ENCODE measurements around the gene STAT3.

DNA sequence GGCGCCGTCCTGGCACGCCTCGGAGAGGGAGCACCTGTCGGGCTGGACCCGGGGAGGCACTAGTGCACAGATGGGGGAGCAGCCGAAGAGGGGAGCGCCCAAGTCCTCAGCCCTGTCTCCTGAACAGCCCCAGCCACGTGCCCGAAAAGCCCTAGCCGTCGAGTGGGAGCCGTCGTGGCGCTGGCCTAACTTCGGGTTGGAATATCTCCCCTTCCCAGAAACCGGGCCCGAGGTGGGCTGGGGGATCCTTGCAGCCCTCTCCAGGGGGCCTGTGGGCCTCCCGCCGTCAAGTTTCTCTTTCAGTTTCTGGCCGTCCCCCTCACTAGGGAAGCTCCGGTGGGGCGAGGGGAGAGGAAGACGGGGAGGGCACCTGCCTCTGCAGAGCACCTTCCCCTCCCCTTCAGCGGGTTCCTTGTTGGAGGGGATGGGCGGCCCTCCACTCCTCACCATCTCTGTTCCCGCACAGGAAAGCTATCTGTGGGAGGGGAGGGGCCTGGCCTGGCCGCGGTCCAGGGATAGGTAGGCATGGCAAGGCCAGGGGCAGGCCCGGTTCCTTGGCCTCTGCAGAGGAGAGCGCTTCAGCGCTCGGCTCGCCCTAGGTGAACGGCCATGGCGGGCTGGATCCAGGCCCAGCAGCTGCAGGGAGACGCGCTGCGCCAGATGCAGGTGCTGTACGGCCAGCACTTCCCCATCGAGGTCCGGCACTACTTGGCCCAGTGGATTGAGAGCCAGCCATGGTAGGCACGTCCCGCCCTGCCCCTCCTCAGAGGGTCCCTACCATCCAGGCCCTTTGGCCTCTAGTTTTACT is 99.2 kb downstream of the STAT3 start:
- TF ChIP-seq, protein P1, sequence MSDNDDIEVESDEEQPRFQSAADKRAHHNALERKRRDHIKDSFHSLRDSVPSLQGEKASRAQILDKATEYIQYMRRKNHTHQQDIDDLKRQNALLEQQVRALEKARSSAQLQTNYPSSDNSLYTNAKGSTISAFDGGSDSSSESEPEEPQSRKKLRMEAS (IDR thresholded peaks at IDR 0.05): no peak
- TF ChIP-seq, protein P2, sequence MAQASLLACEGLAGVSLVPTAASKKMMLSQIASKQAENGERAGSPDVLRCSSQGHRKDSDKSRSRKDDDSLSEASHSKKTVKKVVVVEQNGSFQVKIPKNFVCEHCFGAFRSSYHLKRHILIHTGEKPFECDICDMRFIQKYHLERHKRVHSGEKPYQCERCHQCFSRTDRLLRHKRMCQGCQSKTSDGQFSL (CRISPR knock-in tag; IDR thresholded peaks at IDR 0.05): no peak
- TF ChIP-seq, protein P3, sequence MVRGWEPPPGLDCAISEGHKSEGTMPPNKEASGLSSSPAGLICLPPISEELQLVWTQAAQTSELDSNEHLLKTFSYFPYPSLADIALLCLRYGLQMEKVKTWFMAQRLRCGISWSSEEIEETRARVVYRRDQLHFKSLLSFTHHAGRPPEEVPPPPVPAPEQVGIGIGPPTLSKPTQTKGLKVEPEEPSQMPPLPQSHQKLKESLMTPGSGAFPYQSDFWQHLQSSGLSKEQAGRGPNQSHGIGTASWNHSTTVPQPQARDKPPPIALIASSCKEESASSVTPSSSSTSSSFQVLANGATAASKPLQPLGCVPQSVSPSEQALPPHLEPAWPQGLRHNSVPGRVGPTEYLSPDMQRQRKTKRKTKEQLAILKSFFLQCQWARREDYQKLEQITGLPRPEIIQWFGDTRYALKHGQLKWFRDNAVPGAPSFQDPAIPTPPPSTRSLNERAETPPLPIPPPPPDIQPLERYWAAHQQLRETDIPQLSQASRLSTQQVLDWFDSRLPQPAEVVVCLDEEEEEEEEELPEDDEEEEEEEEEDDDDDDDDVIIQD (CRISPR knock-in tag; IDR thresholded peaks at IDR 0.05; ENCODE audit: low read depth): no peak
- TF ChIP-seq TEAD2 (CRISPR knock-in tag; IDR thresholded peaks at IDR 0.05) (no peak), SSRP1 (CRISPR knock-in tag; IDR thresholded peaks at IDR 0.05) (no peak), EZH2 (conservative IDR thresholded peaks at IDR 0.05; ENCODE audit: low read depth, low read length) (no peak), ZNF256 (CRISPR knock-in tag; conservative IDR thresholded peaks at IDR 0.05) (no peak), PPARG (CRISPR knock-in tag; conservative IDR thresholded peaks at IDR 0.05) (no peak)
- TF ChIP-seq, protein P4, sequence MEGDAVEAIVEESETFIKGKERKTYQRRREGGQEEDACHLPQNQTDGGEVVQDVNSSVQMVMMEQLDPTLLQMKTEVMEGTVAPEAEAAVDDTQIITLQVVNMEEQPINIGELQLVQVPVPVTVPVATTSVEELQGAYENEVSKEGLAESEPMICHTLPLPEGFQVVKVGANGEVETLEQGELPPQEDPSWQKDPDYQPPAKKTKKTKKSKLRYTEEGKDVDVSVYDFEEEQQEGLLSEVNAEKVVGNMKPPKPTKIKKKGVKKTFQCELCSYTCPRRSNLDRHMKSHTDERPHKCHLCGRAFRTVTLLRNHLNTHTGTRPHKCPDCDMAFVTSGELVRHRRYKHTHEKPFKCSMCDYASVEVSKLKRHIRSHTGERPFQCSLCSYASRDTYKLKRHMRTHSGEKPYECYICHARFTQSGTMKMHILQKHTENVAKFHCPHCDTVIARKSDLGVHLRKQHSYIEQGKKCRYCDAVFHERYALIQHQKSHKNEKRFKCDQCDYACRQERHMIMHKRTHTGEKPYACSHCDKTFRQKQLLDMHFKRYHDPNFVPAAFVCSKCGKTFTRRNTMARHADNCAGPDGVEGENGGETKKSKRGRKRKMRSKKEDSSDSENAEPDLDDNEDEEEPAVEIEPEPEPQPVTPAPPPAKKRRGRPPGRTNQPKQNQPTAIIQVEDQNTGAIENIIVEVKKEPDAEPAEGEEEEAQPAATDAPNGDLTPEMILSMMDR (CRISPR knock-in tag; IDR thresholded peaks at IDR 0.05): no peak
- TF ChIP-seq, protein P5, sequence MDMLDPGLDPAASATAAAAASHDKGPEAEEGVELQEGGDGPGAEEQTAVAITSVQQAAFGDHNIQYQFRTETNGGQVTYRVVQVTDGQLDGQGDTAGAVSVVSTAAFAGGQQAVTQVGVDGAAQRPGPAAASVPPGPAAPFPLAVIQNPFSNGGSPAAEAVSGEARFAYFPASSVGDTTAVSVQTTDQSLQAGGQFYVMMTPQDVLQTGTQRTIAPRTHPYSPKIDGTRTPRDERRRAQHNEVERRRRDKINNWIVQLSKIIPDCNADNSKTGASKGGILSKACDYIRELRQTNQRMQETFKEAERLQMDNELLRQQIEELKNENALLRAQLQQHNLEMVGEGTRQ (IDR thresholded peaks at IDR 0.05; ENCODE audit: low read depth, low read length): no peak
- TF ChIP-seq, protein P5 (CRISPR knock-in tag; IDR thresholded peaks at IDR 0.05; ENCODE audit: borderline replicate concordance): no peak
- TF ChIP-seq, protein P6, sequence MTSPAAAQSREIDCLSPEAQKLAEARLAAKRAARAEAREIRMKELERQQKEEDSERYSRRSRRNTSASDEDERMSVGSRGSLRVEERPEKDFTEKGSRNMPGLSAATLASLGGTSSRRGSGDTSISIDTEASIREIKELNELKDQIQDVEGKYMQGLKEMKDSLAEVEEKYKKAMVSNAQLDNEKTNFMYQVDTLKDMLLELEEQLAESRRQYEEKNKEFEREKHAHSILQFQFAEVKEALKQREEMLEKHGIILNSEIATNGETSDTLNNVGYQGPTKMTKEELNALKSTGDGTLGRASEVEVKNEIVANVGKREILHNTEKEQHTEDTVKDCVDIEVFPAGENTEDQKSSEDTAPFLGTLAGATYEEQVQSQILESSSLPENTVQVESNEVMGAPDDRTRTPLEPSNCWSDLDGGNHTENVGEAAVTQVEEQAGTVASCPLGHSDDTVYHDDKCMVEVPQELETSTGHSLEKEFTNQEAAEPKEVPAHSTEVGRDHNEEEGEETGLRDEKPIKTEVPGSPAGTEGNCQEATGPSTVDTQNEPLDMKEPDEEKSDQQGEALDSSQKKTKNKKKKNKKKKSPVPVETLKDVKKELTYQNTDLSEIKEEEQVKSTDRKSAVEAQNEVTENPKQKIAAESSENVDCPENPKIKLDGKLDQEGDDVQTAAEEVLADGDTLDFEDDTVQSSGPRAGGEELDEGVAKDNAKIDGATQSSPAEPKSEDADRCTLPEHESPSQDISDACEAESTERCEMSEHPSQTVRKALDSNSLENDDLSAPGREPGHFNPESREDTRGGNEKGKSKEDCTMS (CRISPR knock-in tag; conservative IDR thresholded peaks at IDR 0.05): no peak
- TF ChIP-seq, protein P7, sequence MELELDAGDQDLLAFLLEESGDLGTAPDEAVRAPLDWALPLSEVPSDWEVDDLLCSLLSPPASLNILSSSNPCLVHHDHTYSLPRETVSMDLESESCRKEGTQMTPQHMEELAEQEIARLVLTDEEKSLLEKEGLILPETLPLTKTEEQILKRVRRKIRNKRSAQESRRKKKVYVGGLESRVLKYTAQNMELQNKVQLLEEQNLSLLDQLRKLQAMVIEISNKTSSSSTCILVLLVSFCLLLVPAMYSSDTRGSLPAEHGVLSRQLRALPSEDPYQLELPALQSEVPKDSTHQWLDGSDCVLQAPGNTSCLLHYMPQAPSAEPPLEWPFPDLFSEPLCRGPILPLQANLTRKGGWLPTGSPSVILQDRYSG (CRISPR knock-in tag; IDR thresholded peaks at IDR 0.05): no peak
